Natural killer cell (primary cell): ENCODE results near the gene ST6GALNAC3. TPM values are rescaled to one million over a fixed set of nuclear protein-coding genes. Genes with fewer than 3 reads are reported as not detected.

Experiments used
- ATAC-seq, 3 donors: fragments of 150-1000 bp in 2 of 3; fragments of 200-7000 bp in 1 of 3; cut with Tn5 transposase; 1 replicate in 1 of 3; 2 replicates in 2 of 3; pipeline ENCODE4 v1.10.0; 2021; ENCODE audit warnings: mild to moderate bottlenecking in 2 of 3, moderate library complexity in 2 of 3
- DNase-seq, 2 donors: peaks; one replicate each; pipeline versions ENCODE4 v3.0.0 to v3.0.0-alpha.2; 2013 to 2021; ENCODE audit warnings: mixed read lengths in 1 of 2
- H3K27ac ChIP-seq: one replicate; pipeline ENCODE4 v1.5.1; 2013; ENCODE audit warnings: mild to moderate bottlenecking, low read length
- H3K27me3 ChIP-seq: one replicate; pipeline ENCODE4 v1.6.1; 2013; ENCODE audit warnings: low read length; ENCODE audit not compliant: control insufficient read depth, insufficient read depth
- H3K36me3 ChIP-seq: one replicate; pipeline ENCODE4 v1.6.1; 2013; ENCODE audit warnings: low read length; ENCODE audit not compliant: control insufficient read depth, insufficient read depth
- H3K4me1 ChIP-seq: one replicate; pipeline ENCODE4 v1.6.1; 2013; ENCODE audit warnings: low read length; ENCODE audit not compliant: control insufficient read depth, insufficient read depth
- H3K4me3 ChIP-seq: one replicate; pipeline ENCODE4 v1.5.1; 2013; ENCODE audit warnings: low read length
- H3K9me3 ChIP-seq: one replicate; pipeline ENCODE4 v1.6.1; 2013; ENCODE audit warnings: low read length; ENCODE audit not compliant: control insufficient read depth, insufficient read depth
- H3K27ac Mint-ChIP-seq, 2 donors: one replicate each; pipeline ENCODE4 v1.8.0; 2022; ENCODE audit warnings: mild to moderate bottlenecking in 2 of 2, mixed read lengths in 2 of 2, moderate library complexity in 1 of 2
- H3K27me3 Mint-ChIP-seq, 2 donors: one replicate each; pipeline ENCODE4 v1.8.0; 2022; ENCODE audit warnings: low read depth in 2 of 2, mixed read lengths in 2 of 2
- H3K36me3 Mint-ChIP-seq: one replicate; pipeline ENCODE4 v1.8.0; 2022; ENCODE audit warnings: mixed read lengths
- H3K4me1 Mint-ChIP-seq, 2 donors: one replicate each; pipeline ENCODE4 v1.8.0; 2022; ENCODE audit warnings: mixed read lengths in 2 of 2
- H3K4me3 Mint-ChIP-seq: one replicate; pipeline ENCODE4 v1.8.0; 2022; ENCODE audit warnings: mild to moderate bottlenecking, moderate library complexity, mixed read lengths
- H3K9me3 Mint-ChIP-seq, 2 donors: one replicate each; pipeline ENCODE4 v1.8.0; 2022; ENCODE audit warnings: mixed read lengths in 2 of 2
- CTCF ChIP-seq: fragments of 200-600 bp; IDR thresholded peaks from one replicate; pipeline ENCODE4 v1.8.0; 2022; ENCODE audit warnings: antibody characterized with exemption
- WGBS: methylation state at CpG from one replicate; pipeline ENCODE4 v1.1.7; 2013; ENCODE audit warnings: missing lambda C conversion rate; ENCODE audit not compliant: insufficient coverage; 5-methylcytosine and 5-hydroxymethylcytosine counted together
- intact Hi-C: fragments of 100-400 bp; cut with micrococcal nuclease; formaldehyde crosslinking; loops from one replicate; pipeline ENCODE4 v1.14.2; 2022
- total RNA-seq, 4 donors: library from RNA; stranded (reverse); fragments of 120-200 nt in 1 of 4; gene quantifications; one replicate each; pipeline versions ENCODE4 v1.2.3 to v1.2.4, GENCODE V29; 2013 to 2022

Gene ST6GALNAC3
- total RNA-seq, 3 donors from 2014 or later (not counting 1 experiment from before 2014, with no cell fraction given), result not detected

DNA sequence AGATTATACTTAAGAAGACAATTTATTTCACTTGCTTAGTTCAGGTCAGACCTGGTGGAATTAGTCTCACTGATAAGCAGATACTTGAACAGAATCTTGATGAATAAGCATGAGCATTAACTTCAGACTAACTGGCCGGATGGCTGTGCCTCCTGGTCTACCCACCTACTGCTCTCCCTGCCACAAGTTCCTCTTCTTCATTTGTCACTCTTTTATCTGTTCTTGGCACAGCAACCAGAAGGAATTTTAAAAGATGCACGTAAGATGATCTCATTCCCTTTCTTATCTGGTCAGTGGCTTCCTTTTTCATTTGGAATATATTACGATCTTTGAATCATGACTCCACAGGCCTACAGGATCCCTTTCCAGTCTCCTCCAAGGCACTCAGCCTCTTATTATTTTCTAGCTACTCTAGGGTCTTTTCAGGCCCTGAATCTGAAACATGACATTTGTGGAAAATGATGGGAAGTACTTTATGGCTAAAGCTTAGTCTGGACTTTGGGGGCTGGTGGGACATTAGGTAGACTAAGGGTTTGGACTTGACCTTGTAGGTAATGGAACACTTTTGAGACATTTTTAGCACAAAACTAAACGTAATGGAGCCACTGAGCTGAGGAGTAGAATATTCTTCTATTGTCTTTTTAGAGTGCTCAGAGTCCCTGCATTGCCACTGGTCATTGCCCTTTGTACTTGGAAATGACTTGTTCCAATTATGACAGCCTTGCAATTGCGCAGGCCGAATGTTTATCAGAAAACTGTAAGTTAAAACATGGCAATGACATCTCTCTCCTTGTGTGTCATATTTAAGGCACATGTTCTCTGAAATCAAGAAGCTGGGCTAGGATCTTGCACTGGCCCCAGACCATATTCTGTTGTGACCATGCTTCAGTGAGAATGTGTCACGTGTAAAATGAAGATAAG lies 16.0 kb downstream of the ST6GALNAC3 start:
- TF ChIP-seq CTCF, result no peak
- intact Hi-C loops, result no loop called here

DNA sequence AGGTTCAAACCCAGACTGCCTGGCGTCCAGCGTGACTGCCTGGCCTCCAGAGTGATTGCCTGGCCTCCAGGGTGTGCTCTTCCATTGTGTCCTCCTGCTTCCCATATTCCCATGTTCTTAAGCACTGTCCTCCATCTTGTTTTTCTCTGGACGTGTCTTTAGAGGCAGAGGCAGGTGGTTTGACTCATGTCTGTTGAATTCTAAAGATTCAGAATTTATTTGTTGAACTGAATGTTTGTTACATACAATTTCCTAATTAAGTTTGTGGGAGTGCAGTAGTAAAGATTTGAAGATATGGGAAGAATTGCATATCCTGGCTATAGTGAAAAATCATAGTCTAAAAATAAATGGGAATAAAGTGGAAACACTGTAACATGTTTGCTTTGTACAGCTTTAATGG lies 18.3 kb downstream of the ST6GALNAC3 start:
- no peaks in the 10 kb centered on the region for H3K4me1 Mint-ChIP-seq
- Histone ChIP-seq H3K4me3 (no peak overlapping the region), H3K4me1 (no peaks in the 10 kb centered on the region), H3K9me3 (no peaks in the 10 kb centered on the region), H3K36me3 (no peaks in the 10 kb centered on the region), H3K27ac (no peak overlapping the region), H3K27me3 (no peaks in the 10 kb centered on the region)
- H3K27me3 Mint-ChIP-seq, result peaks cover 11 to 13% of the 10 kb centered on the region in 2 donors
- ATAC-seq (no peak), DNase-seq (no peak)
- H3K36me3 Mint-ChIP-seq, result no peaks in the 10 kb centered on the region
- intact Hi-C loops, result no loop called here
- 70% methylated on average over 3 of the region's 3 CpGs for WGBS
- no peak for TF ChIP-seq CTCF
- H3K9me3 Mint-ChIP-seq, result no peaks in the 10 kb centered on the region
- no peak overlapping the region for H3K4me3 Mint-ChIP-seq
- H3K27ac Mint-ChIP-seq, result no peak overlapping the region

More for the DNA sequence above, 16.0 kb downstream of the ST6GALNAC3 start:
- Mint-ChIP-seq H3K4me3 (no peak overlapping the region), H3K27me3 (peaks cover 7 to 11% of the 10 kb centered on the region in 2 donors), H3K4me1 (no peaks in the 10 kb centered on the region), H3K9me3 (no peaks in the 10 kb centered on the region), H3K27ac (no peak overlapping the region), H3K36me3 (no peaks in the 10 kb centered on the region)
- H3K36me3 ChIP-seq, result no peaks in the 10 kb centered on the region
- DNase-seq (no peak), ATAC-seq (no peak)
- H3K27ac ChIP-seq, result no peak overlapping the region
- H3K9me3 ChIP-seq, result no peaks in the 10 kb centered on the region
- no peaks in the 10 kb centered on the region for H3K4me1 ChIP-seq
- H3K27me3 ChIP-seq, result no peaks in the 10 kb centered on the region
- WGBS, result 68% methylated on average over 7 of the region's 7 CpGs
- H3K4me3 ChIP-seq, result no peak overlapping the region

DNA sequence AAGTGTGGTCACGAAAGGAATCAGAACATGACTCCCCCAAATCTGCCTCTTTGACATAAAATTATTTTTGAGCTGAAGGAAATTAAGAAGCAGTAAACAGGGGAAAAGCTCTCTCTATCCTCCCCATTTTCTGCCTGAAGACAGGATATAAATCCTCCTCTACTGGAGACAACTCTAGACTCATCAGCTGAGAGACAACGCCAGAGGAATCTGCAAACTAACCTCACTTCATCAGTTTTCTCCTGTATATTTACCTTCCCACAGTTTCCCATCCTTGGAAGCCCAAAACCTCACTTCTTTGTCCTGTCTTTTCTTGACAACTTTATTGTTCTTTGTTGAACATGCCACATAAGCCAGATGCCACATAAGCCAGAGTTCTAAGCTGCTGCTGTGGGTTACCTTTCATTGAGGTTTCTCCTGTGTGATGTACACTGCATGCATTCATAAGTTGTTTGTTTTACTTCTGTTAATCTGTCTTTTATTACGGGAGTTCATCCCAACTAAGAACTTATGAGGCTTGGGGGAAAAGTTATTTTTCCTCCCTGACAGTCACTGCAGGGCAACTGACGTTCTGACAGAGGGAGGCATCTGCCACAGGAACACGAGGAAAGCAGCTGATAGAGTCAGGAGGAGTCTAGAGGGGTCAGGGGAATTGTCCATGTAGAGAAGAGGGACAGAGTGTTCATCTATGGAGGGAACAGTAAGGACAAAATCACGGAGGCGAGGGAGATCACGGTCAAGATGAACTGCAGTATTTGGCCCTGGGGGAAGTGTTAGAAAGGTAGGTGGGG lies 19.2 kb downstream of the ST6GALNAC3 start:
- TF ChIP-seq CTCF, result no peak
- Mint-ChIP-seq H3K27ac (no peak overlapping the region), H3K9me3 (no peaks in the 10 kb centered on the region), H3K4me3 (no peak overlapping the region), H3K27me3 (peaks cover 7 to 14% of the 10 kb centered on the region in 2 donors), H3K36me3 (no peaks in the 10 kb centered on the region), H3K4me1 (no peaks in the 10 kb centered on the region)
- H3K4me1 ChIP-seq, result no peaks in the 10 kb centered on the region
- no peak overlapping the region for H3K4me3 ChIP-seq
- DNase-seq (no peak), ATAC-seq (no peak)
- intact Hi-C loops, result no loop called here
- H3K36me3 ChIP-seq, result no peaks in the 10 kb centered on the region
- WGBS, result 90% methylated on average over 7 of the region's 8 CpGs
- no peak overlapping the region for H3K27ac ChIP-seq
- H3K27me3 ChIP-seq, result no peaks in the 10 kb centered on the region
- no peaks in the 10 kb centered on the region for H3K9me3 ChIP-seq
